HT-29 (cell line): ENCODE measurements around the gene MYO16. TPM values are rescaled to one million over a fixed set of nuclear protein-coding genes. Genes with fewer than 3 reads are reported as not detected.
A peak's percentile ranks its signal among the peaks of the same experiment; 100 is the strongest.

Source experiments
- DNase-seq: peaks from one replicate; pipeline ENCODE4 v3.0.0-alpha.2; 2015; ENCODE audit warnings: low spot score
- total RNA-seq: library from RNA; depleted of rRNA; stranded (reverse); fragments of >200 nt; shearing (Covaris generic); gene quantifications from 2 replicates; pipeline ENCODE4 v1.2.3, GENCODE V29; 2014

The MYO16 gene
- total RNA-seq, 1 experiment from 2014 or later = not detected

- DNase-seq = no peak
These were observed 166.4 kb downstream of the MYO16 start for GRCh38 chr13:108795841-108796240.

GRCh38 chr13:108797354-108797753 lies 167.9 kb downstream of the MYO16 start:
- no peak for DNase-seq

GRCh38 chr13:108807841-108808240 lies 178.4 kb downstream of the MYO16 start:
- no peak for DNase-seq

- no peak for DNase-seq
These were observed 182.8 kb downstream of the MYO16 start for GRCh38 chr13:108812165-108812564.

DNA sequence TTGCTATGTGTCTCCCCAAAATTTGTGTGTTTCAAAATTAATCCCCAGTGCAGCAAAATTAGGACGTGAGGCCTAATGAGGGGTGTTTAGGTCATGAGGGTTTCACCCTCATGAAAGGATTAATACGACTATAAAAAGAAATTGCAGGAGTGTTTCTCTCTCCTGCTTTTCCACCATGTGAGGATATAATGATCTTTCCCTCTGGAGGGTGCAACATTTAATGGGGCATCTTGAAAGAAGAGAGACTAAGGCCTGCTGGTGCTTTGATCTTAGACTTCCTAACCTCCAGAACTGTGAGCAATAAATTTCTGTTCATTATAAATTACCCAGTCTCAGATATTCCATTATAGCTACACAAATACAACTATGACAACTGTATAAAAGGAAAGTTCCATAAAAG lies 183.2 kb downstream of the MYO16 start:
- no peak for DNase-seq

- no peak for DNase-seq
These were observed 184.3 kb downstream of the MYO16 start for GRCh38 chr13:108813587-108814170.

DNA sequence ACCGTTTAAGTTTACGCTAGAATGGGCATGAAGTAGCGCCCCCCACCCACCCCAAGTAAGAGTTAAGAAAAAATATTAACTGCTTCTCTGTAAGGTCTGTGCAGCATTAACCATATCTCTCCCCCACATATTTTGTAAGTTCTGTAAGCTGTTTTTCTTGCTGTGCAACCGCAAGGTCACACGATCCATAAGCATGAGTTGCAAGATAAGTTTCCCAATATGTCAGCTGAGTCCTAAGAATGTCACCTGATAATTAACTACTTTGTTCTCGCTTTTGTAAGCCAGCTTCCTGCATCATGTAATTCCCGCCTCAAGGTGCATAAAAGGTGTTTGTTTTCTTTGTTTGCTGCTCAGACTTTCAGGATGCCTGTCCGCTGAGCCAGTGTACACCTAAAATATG lies 187.0 kb downstream of the MYO16 start:
- no peak for DNase-seq

DNA sequence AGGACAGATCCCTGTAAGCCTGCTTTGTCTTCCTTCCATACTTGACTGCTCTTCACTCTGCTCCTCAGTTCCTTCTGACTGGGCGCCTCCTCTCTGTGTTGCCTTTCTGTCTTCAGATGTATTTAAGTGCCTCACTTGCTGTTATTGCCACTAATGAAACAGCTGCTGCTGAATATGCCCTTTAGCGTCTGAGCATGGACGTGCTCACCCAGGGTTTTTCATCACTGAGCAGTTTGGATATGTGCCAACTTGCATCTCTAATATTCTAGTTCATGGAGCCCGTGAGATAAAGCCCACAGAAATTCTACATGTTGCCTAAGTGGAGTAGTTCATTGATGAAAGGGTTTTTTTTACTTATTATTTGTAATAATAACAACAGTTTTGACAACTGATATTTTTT lies 198.2 kb downstream of the MYO16 start:
- DNase-seq = no peak

GRCh38 chr13:108828086-108828815 lies 198.8 kb downstream of the MYO16 start:
- DNase-seq = no peak

DNA sequence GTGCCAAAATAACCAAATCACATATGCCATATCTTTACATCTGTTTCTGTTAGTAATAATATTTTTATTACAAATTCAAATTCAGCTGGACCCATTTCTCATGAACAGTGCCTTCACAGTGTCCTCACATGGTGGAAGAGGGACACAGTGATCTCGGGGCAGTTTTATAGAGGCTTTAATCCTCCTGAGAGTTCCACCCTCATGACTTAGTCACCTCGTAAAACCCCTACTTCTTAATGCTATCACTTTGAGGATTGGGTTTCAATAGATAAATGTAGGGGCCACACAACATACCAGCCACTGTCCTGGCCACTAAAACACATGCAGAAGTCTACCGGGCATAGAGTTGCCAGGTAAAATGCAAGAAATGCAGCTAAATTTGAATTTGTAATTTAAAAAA lies 201.5 kb downstream of the MYO16 start:
- DNase-seq = peak; percentile 35

DNA sequence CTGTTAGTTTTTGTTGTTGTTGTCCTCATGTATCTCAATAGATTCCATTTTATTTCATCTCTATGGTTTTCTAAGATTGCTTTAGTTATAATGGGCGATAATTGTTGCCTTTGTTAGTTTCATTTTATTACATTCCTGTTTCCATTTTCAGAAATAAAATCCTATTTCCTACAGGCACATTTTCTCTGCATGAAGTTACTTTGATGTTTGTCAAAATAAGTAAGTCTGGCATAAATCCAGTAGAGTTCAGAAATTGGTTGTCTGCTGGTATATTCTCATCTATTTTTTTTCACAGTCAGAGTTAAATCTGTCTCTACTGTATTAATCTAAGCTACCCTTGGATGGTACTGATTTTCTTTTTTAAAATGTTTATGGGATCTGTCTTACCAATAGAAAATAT lies 204.1 kb downstream of the MYO16 start:
- no peak for DNase-seq

- DNase-seq = peak; percentile 34
These were observed 204.8 kb downstream of the MYO16 start for GRCh38 chr13:108834193-108834592.

GRCh38 chr13:108835083-108835482 lies 205.7 kb downstream of the MYO16 start:
- no peak for DNase-seq

- DNase-seq = peak; percentile 28
These were observed 221.3 kb downstream of the MYO16 start for GRCh38 chr13:108850691-108851090.

DNA sequence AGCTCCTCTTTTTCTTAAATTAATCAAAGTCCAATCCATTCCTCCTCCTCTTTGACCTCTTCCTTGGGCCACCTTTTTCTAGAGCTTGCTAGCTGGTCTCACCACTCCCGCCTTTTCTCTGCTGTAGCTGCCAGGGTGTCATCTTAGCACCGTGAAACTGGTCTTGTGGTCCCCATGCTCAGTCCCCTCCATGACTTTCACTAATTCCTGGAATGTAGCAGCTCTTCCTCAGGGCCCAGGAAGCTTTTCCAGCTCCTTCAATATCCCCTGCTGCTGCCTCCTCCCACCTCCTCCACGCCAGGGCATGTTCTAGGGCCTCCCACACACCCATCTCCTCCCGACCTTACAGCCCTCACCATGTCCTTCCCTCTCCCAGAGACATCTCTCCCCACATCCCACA lies 222.2 kb downstream of the MYO16 start:
- DNase-seq = no peak

DNA sequence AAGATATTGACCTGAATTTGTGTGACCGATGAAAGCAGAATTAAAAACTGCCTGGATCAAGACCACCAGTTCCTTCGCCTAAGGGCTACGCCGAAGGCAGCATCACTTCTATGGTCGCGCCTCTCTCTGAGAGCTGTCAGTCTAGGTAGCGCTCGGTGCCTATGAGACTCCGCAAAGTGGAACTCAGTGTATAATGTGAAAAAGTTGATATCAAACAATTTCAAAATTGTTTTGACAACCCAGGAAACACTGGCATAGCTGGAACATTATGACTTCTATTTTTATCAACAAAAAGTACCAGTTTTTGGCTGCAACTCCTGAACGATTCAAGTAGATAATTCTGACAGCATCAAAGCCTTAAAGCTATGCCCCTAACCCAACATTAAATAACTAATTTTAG lies 223.6 kb downstream of the MYO16 start:
- no peak for DNase-seq

DNA sequence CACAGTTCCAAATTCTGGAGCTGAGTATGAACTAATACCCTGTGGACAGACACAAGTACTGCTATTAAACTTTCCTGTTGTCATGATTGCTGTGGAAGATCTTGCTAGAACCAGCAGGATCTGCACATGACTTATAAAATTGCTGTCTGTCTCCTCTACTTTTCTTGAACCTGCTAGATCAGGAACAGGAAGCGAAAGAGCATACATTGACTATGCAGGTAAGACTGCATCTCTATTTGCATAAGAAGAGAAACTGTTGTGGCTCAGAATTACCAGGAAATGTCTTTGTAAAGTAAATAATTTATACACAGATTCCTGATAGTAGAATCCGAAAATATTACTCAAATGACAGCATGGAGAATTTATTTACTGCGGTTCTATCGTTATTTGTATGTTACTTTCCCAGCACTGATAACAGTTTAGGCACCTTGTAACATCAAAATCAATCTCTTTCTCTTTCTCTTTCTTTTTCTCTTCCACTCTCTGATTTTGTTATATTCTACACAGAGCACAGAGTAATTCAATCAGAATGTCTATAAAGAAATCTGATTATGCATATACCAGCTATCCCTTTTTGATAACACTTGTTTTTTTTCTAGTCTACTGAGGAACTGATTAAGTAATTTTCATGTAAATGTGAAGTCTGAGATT lies 226.5 kb downstream of the MYO16 start:
- DNase-seq = no peak

DNA sequence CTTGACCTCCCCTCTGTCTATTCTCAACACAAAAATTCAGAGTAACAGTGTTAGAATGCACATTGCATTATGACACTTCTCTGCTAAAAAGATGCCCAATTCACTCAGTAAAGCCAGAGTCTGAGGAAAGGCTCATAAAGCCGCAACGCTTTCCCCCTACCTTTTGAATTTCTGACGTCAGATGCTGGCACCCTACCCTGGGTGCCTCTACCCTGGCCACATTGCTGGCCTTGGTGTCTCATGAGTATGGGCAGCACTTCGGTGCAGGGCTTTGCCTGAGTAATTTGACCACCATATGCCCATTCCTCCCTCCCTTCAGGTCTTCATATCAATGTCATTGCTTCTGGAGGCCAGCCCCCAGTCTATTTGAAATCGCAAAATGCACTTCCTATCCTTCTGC lies 229.3 kb downstream of the MYO16 start:
- no peak for DNase-seq

DNA sequence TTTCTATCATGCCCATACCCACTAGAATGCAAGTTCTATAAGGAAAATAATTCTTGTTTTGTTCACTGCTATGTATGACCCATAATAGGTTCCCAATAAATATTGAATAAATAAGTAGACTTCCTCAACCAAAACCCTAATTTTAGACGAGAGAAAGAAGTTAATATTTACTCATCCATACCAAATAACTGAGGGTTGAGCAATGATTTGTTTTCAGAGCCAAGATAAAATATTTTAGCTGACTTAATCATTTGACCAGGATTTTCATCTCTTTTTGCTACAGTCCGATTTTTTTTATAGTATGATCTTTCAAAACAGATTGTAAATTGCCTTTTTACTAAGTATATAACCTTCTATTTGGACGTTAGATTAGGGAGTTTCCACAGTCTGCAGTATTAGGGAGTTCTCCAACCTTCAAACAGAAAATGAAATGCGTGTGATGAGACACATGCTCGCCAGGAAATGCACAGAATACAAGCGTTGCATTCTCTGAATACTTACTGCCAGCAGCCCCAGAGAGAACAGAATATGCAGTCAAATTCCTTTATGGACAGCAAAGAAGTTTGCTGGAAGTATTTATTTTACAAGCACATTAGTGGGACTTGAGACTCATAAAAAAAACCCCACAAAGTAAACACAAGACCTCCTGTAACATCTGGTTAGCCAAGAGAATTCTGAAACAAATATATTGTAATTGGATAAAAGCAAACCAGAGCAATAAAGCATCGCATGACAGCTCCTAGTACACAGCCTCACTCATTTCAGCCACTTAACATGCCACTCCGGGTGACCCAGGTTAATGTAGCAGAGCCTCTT lies 230.0 kb downstream of the MYO16 start:
- DNase-seq = peak; percentile 52

DNA sequence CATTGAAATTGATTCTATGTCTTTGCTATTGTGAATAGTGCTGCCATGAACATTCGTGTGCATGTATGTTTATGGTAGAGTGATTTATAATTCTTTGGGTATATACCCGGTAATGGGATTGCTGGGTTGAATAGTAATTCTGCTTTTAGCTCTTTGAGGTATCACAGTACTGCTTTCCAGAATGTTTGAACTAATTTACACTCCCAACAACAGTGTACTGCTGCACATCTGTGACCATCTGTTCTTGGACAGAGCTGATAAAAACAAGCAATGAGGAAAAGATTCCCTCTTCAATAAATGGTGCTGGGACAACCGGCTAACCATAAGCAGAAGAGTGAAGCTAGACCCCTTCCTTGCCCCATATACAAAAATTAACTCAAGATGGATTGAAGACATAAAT lies 231.0 kb downstream of the MYO16 start:
- DNase-seq = no peak

DNA sequence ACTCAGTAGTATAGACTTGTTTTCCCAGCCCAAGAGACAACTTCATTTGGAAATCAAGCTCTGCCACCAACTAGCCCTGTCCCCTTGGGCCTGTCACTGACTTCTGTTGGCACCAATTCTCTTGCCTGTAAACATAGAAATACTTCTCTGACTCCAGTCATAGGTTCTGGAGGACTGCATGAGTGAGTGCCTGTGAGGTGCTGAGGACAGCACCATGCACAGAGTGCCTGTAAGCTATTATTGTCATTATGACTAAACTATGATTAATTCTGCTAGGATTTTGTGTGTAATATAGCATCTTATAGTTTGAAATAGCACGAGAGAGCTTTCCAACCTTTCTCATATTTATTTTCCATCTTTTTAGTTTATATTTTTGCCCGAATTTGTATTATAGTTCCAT lies 247.9 kb downstream of the MYO16 start:
- DNase-seq = no peak

DNA sequence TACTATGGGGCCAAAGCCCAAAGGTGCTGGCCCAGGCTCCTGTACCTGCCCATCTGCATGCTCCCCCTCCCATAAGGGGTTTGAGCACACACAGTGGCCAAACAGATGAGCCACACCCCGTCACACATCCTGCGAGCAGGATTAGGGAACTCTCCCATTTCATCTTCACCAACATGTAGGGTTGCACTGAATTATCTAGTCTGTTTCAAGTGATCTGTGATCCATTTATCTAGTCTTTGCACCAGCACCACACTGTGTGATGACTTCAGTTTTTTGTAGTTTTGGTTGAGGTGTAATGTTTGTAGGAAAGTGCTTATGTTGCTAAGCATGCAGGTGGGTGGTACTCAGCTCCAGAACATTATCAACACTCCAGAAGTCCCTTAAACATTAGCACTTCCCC lies 249.3 kb downstream of the MYO16 start:
- DNase-seq = no peak
